Tongue (tissue), 2 donors: ENCODE results near the gene CD19. TPM values are rescaled to one million over a fixed set of nuclear protein-coding genes. Genes with fewer than 3 reads are reported as not detected.
"Not testable (repeated sequence)": the region's sequence is repeated elsewhere in the genome, so short reads cannot be mapped to it uniquely, and the experiment has no call there.

ENCODE experiments used
- DNase-seq: peaks from one replicate; pipeline ENCODE4 v3.0.0-alpha.2; 2015
- total RNA-seq: library from RNA; depleted of rRNA; stranded (reverse); fragments of >200 nt; gene quantifications from one replicate; pipeline ENCODE4 v1.2.3, GENCODE V29; 2014

CD19 gene
- total RNA-seq, 1 donor from 2014 or later: not detected

DNA sequence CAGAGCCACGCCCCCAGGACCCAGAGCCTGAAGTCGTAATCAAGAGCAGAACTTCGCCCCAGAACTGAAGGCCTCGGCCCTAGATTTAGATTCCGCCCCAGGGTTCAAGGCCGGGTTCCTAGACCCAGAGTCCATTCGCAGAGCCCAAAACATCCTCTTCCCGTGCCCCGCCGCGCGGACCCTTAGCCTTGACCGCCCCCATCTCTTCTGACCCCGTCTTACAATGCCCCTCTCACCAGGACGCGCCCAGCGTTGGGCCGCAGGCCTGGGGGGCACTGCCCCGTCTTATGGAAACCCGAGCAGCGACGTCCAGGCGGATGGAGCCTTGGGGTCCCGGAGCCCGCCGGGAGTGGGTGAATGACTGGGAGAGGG, 5.0 kb downstream of the CD19 start:
- DNase-seq: no peak

DNA sequence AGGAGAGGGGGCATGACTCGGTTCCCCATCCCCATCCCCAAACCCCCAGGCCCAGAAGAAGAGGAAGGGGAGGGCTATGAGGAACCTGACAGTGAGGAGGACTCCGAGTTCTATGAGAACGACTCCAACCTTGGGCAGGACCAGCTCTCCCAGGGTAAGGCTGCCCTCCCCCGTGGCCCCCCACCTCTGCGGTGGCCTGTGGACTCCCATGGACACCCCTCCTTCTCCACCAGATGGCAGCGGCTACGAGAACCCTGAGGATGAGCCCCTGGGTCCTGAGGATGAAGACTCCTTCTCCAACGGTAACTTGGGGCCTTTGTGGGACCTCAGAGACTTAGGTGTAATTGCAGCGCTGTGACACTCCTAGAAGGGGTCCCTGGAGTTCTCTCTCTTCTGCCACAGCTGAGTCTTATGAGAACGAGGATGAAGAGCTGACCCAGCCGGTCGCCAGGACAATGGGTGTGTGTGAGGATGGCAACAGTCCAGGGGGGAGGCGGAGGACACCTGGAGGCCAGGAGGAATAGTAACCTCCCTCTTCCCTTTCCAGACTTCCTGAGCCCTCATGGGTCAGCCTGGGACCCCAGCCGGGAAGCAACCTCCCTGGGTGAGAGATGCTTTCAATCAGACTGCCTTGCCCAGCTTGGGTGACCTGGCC, 5.6 kb downstream of the CD19 start:
- DNase-seq: no peak

DNA sequence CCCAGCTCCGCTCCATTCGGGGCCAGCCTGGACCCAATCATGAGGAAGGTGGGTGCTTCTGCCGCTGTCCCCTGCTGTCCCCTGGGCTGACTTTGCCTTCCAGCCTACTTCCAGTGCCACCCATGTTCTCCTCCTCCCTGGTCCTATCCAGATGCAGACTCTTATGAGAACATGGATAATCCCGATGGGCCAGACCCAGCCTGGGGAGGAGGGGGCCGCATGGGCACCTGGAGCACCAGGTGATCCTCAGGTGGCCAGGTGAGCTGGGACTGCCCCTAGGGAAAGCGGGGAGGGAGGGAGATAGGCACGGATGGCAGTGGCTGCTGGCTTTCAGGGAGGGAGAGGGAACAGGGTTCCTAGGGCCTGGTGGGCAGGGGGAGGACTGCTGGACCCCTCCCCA, 7.0 kb downstream of the CD19 start:
- DNase-seq: no peak

DNA sequence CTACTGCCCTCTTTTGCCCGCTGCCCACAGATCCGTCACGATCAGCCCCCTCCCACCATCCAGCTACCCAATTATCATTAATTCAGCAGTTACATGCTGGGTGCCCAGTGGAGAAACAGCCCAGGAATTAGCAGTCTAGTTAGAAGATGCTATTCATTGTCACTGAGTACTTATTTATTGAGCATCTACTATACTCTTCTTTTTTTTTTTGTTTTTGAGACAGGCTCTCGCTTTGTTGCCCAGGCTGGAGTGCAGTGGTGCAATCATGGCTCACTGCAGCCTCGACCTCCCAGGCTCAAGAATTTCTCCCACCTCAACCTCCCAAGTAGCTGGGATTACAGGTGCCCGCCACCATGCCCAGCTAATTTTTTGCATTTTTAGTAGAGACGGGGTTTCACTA, 8.1 kb downstream of the CD19 start:
- not testable (repeated sequence) for DNase-seq

GRCh38 chr16:28943281-28943680, 11.5 kb downstream of the CD19 start:
- peak; percentile 13 for DNase-seq

DNA sequence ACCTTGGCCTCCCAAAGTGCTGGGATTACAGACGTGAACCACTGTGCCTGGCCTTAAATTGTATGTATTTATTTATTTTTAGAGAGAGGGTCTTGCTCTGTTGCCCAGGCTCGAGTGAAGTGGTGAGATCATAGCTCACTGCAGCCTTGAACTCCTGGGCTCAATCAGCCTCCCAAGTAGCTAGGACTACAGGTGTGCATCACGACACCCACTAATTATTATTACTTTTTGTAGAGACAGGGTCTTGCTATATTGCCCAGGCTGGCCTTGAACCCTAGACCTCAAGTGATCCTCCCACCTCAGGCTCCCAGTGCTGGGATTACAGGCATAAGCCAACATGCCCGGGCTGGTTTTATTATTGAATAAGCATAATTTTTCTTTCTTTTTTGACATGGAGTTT, 14.9 kb downstream of the CD19 start:
- no peak for DNase-seq

DNA sequence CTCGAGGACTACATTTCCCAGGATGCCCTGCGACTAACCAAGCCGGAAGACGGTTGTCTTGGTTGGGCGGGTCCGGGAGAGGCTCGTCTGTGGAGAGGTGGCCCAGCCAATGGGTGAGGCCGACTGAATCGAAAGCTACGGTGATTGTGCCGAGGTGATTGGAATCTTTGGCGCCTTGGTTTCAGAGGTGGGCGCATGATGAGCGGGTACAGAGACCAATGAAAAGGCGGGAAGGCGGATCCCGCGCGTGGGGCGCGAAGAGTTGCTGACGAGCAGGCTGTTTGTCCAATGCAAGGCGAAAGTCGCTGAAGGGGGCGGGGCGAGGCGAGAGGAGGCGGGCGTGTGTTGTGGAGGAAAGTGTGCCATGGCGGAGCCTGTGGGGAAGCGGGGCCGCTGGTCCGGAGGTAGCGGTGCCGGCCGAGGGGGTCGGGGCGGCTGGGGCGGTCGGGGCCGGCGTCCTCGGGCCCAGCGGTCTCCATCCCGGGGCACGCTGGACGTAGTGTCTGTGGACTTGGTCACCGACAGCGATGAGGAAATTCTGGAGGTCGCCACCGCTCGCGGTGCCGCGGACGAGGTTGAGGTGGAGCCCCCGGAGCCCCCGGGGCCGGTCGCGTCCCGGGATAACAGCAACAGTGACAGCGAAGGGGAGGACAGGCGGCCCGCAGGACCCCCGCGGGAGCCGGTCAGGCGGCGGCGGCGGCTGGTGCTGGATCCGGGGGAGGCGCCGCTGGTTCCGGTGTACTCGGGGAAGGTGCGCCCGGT, 19.1 kb downstream of the CD19 start, which contains the start of gene NFATC2IP:
Gene NFATC2IP (plus strand): TSS at position 290 of the 762 bp plus-strand sequence. CDS start 75 bp downstream, at position 365.
- DNase-seq: peak; percentile 100

DNA sequence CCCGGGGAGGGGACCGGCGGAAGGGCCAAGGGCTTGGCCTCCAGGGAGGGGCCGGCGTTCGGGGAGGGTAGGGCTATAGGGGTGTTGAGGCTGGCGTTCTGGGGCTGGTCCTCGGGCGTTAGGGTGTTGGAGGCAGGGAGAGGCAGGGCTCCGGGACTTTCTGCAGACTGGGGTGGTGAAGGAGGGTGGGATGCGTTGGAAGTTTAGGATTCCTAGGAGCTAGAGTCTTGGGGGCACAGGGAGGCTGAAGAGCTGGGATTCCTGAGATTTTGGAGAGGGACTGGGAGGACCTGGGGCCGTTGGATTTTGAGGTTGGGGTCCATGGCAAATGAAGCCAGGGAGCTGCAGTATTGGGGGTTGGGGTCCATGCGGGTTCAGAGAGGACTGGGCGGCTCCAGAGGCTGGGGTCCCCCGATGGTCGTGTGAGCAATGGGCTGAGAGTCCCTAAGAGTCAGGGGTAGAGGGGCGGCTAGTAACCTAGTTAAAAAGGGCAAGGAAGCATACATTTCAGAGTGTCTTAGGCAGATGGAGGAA, 19.7 kb downstream of the CD19 start:
- no peak for DNase-seq

GRCh38 chr16:28958216-28958615, 26.4 kb downstream of the CD19 start:
- no peak for DNase-seq

DNA sequence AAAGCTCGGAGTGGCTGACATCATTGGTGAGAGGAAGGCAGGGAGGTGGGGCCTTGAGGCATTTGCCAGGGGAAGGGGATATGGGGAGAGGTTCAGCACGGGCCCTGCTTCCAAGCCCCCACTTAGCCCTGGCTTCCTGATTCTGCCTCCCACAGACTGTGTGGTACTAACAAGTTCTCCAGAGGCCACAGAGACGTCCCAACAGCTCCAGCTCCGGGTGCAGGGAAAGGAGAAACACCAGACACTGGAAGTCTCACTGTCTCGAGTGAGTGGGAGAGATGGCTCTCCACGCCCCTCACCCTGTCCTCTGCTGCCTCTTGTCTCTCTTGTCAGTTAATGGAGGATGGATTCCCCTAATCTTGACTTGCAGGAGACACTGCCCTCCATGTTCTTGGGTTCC, 27.1 kb downstream of the CD19 start:
- no peak for DNase-seq

DNA sequence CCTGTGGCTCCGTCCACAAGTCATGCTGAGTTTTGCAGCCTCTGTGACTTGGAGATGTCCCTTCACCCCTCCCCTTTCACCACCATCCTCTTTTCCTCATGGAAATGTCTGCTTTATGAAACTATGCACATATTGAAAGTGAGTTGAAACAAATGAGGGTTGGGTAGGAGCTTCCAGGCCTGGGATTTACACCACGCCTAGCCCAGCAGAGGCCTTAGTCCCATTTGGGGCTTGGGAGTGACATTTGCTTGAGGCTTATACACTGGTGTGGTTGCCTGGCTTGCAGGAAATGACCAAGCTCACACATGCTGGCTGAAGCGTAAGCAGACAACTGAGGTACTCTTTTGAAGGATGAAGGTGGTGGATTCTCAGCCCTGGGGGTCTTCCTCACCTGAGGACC, 32.3 kb downstream of the CD19 start:
- no peak for DNase-seq

DNA sequence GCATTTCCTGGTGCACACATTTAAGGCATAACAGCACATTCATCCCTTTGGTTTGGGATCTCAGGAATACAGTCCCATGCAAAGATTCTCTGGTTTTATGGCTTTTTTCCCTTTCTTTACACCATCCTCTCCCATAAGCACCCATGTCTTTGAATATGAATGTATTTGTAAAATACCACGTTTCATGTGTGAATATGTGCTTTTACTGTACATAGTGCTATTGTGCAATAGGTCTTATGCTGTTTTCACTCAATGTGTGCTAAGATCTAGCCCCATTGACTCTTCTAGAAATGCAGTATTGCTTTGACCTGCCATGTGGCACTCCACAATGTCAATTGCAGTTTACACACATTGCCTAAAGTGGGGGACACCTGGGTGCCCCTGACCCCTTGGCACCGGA, 32.7 kb downstream of the CD19 start:
- DNase-seq: no peak

- no peak for DNase-seq
Observed at GRCh38 chr16:28967156-28967555, 35.4 kb downstream of the CD19 start.

GRCh38 chr16:28969696-28970095, 37.9 kb downstream of the CD19 start:
- not testable (repeated sequence) for DNase-seq

DNA sequence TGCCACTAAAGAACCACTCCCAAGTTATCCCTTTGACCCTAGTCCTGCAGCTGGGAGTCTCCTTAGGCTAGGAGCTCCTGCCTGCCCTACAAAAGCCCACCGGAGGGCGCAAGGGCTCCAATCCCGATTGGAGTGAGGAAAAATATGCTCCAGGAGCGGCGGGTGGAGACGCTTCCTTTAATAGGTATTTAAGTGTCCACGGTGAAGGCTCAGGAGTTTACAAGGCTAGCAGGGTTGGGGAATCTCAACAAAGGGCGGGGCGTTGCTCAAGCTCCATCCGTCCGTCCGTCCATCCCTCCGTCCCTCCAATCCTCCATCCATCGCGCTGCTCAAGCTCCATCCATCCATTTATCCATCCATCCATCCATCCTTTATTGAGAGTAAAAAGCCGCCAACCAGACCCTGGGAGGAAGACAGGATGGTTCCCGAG, 42.3 kb downstream of the CD19 start:
- DNase-seq: peak; percentile 76

DNA sequence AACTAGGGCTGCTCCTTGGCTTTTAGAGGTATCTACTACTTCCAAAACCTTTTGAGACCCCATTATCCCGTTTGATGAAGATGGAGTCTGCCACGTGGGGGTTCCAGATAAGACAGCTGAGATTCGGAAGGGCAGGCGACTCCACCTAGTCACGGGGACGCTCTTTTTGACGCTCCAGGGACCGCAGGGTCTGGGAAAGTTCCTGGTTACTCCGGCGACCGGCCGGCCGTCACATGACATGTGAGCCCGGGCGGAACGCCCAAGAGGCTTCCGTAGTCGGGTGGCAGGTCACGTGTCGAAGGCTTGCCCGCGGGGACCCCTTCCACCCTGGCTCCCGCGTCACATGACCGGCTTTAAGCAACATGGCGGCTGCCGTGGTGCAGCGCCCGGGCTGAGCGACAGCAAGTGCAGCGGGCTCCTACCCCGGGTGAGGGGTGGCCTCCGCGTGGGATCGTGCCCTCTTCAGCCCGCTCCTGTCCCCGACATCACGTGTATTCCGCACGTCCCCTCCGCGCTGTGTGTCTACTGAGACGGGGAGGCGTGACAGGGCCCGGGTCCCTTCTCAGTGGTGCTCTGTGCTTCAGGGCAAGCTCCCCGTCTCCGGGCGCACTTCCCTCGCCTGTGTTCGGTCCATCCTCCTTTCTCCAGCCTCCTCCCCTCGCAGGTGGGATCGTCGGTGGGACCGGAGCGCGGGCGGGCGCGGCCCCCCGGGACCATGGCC, 42.8 kb downstream of the CD19 start, which contains the start of gene SPNS1:
Gene SPNS1 (plus strand): TSS at position 342 of the 721 bp plus-strand sequence. CDS start 374 bp downstream, at position 716.
- DNase-seq: peak; percentile 98

DNA sequence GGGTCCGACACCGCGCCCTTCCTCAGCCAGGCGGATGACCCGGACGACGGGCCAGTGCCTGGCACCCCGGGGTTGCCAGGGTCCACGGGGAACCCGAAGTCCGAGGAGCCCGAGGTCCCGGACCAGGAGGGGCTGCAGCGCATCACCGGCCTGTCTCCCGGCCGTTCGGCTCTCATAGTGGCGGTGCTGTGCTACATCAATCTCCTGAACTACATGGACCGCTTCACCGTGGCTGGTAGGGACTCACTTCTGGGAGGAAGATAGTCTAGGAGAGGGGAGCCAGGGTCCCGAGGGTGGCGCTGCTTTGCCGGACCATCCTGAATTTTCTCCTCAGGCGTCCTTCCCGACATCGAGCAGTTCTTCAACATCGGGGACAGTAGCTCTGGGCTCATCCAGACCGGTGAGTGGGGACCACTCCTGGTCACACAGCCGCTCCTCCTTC, 43.4 kb downstream of the CD19 start:
- no peak for DNase-seq

- no peak for DNase-seq
Observed at GRCh38 chr16:28977703-28978662, 46.2 kb downstream of the CD19 start.

GRCh38 chr16:28980330-28980729, 48.6 kb downstream of the CD19 start:
- DNase-seq: not testable (repeated sequence)

- DNase-seq: no peak
Observed at GRCh38 chr16:28980929-28981328, 49.2 kb downstream of the CD19 start.

GRCh38 chr16:28981517-28981916, 49.7 kb downstream of the CD19 start:
- DNase-seq: no peak
